ENCODE data around the gene WWTR1.

WWTR1 gene

DNA sequence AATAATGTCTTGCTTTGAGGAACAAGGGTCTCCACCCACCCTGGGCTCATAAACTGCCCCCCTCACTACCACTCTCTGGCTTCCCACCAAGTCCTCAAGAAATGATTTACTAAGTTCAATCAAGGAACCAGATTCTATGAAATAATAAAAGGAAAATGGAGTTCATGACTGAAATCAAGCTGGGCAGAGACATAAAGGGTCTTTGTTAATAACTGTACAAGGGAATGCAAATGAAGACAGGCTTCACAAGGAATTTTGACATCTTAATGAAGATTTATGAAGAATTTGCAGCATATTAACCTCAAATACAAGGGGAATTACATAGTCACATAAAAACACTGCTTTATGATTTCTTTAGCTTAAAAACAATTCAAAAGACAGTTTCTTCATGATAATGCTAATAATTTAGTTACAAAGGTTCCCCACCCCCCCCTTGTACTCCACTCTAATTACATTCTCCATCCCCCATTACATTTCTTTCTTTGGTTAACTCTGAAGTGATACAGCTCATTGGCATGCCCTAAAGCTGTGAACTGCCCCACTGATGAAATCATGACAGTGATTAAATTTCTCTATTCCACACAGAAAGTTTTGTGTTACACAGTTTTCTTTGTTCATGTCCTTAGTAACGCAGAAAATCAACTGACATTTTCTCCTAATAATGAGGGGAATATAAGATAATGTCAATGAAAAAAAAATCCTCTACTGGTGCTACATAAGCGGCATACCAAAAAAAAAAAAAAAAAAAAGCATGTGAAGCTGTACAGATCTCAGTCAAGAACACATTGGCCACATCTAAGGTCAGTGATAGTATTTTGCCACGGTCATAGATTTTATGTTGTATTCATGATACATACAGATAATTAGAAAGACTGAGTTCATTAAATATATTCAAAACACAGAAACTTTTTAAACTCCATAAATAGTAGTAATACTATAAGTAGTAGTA lies 54.4 kb downstream of the WWTR1 start:
- DNase-seq (ENCODE audit: low spot score), result no peak

DNA sequence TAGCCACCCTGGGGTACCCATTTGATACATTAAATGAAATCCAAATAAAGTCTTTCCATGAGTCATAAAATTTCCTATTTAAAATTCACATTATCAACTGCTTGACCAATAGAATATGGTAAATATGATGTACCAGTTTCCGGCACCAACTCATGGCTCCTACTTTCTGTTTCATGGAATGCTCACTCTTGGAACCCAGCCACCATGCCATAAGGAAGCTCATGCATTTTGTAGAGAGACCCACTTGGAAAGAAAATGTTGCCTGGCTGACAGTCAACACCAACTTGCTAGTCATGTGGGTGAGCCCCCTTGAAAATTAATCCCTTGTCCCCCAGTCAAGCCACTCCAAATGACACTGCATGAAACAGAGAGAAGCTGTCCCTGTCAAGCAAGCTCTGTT lies 57.2 kb downstream of the WWTR1 start:
- TF ChIP-seq, protein P1, sequence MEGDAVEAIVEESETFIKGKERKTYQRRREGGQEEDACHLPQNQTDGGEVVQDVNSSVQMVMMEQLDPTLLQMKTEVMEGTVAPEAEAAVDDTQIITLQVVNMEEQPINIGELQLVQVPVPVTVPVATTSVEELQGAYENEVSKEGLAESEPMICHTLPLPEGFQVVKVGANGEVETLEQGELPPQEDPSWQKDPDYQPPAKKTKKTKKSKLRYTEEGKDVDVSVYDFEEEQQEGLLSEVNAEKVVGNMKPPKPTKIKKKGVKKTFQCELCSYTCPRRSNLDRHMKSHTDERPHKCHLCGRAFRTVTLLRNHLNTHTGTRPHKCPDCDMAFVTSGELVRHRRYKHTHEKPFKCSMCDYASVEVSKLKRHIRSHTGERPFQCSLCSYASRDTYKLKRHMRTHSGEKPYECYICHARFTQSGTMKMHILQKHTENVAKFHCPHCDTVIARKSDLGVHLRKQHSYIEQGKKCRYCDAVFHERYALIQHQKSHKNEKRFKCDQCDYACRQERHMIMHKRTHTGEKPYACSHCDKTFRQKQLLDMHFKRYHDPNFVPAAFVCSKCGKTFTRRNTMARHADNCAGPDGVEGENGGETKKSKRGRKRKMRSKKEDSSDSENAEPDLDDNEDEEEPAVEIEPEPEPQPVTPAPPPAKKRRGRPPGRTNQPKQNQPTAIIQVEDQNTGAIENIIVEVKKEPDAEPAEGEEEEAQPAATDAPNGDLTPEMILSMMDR (IDR thresholded peaks at IDR 0.05; ENCODE audit: borderline replicate concordance, control extremely low read depth, extremely low read depth, insufficient read depth, missing control alignments), result no peak
- no peak for DNase-seq (ENCODE audit: low spot score)
- in situ Hi-C loops (cut with MboI; ENCODE audit: low sequenced_read_pairs, unreplicated experiment), result no loop called here

More for the DNA sequence above, 54.4 kb downstream of the WWTR1 start:
- in situ Hi-C loops (cut with MboI; ENCODE audit: low sequenced_read_pairs, unreplicated experiment), result no loop called here
- TF ChIP-seq, protein P1 (IDR thresholded peaks at IDR 0.05; ENCODE audit: borderline replicate concordance, control extremely low read depth, extremely low read depth, insufficient read depth, missing control alignments), result no peak

DNA sequence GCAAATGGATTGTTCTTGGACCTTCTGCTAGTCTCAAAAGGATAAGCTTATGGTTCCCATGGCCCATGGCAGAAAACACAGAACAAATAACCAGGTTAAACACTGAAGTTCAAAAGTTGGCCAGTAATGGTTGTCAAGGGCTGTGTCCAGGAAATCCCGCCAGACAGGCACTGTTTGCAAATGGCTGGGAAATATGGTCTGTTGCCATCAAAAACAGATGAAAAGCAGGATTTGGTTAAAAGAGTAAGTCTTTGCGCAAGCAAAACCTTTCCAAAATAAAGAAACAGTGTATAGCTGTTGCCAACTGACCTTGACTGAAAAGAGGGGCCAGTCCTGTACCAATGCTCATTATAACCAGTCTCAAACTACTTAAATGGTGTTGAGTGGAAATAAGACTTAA lies 58.6 kb downstream of the WWTR1 start:
- no peak for DNase-seq (ENCODE audit: low spot score)
- in situ Hi-C loops (cut with MboI; ENCODE audit: low sequenced_read_pairs, unreplicated experiment), result no loop called here
- TF ChIP-seq, protein P1 (IDR thresholded peaks at IDR 0.05; ENCODE audit: borderline replicate concordance, control extremely low read depth, extremely low read depth, insufficient read depth, missing control alignments), result no peak

DNA sequence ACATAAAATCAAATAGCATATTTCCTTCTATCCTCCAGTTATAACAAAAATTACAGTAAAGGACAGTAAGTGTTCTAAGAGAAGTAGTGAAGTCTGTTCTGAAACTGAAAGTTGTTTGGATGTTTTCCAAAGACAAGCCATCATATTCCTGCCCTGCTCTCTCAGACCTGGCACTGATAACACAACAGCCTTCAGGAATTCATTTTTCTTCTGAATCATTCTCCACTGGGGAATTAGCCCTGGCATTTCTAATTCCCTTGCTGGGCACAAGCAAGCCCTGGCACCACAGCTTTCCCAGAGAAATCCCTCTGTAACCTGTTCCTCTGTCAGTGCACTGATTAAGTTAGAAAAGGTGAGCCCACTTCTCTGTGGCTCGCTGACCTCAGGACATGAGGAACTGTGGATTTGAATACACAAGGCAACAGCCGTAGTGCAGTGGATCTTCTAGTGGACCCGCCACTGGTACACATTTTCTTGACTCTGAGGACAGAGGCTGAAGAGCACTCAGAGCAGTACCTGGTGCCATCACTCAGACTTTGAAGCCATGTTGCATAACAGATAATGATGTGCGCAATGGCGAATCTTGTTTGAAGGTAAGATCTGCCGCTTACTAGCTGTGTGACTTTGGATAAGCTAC lies 61.6 kb downstream of the WWTR1 start:
- no peak for DNase-seq (ENCODE audit: low spot score)
- in situ Hi-C loops (cut with MboI; ENCODE audit: low sequenced_read_pairs, unreplicated experiment), result no loop called here
- TF ChIP-seq, protein P1 (IDR thresholded peaks at IDR 0.05; ENCODE audit: borderline replicate concordance, control extremely low read depth, extremely low read depth, insufficient read depth, missing control alignments), result no peak

DNA sequence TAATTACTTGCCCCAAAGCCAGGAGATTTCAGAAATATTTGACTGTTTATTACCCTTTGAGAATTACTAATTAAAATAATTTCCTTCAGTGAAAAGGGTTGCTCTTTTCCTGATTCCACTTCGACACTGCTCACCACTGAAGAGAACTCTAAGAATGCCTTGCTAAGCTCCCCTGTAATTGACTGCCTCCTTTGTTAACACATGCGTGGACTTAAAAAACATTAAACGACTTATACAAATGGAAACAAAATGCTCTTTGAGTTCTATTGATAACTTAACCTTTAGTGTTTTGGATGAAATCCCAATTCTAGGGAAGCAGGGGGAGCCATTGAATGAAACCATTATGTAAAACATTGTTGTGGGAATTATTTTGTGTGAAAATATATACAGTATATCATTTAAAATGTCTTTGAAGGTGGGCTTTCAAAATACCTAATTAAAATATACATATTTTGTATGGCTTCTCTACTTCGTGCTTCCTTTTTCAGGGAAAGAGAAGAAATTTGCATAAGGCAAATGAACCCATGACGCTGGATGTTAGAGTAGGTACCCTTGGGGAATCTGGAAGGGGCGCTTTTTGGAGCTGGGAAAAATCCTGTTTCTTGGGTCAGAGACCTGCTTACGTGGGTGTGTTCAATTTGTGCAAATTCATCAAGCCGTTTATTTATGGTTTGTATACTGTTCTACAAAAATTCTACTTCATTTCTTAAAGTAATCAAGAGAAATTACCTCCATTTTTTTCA lies 64.2 kb downstream of the WWTR1 start:
- TF ChIP-seq, protein P1 (IDR thresholded peaks at IDR 0.05; ENCODE audit: borderline replicate concordance, control extremely low read depth, extremely low read depth, insufficient read depth, missing control alignments), result no peak
- in situ Hi-C loops (cut with MboI; ENCODE audit: low sequenced_read_pairs, unreplicated experiment), result no loop called here

DNA sequence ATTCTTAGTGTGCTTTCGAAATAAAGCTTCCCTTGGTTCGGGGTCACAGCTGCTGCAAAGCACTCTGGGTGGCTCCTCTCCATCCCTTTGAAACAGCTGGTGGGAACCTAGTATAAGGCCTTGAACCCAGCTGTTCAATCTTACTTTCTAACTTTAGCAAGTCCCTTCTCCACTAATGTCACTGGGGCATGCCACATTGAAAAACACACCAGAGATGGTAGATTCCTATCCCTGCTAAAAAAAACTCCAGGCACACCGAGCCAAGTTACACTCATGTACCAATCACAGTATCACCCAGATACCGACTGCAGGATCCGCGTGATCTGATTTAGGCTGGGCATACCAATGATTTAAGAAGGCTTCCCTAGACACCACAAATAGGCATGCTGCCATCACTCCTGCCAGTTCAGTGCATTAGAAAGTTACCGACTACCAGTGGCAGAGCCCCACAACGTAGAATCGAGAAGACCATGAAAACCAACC lies 65.0 kb downstream of the WWTR1 start:
- DNase-seq (ENCODE audit: low spot score), result no peak
- TF ChIP-seq, protein P1 (IDR thresholded peaks at IDR 0.05; ENCODE audit: borderline replicate concordance, control extremely low read depth, extremely low read depth, insufficient read depth, missing control alignments), result no peak
- in situ Hi-C loops (cut with MboI; ENCODE audit: low sequenced_read_pairs, unreplicated experiment), result no loop called here

More for the DNA sequence above, 64.2 kb downstream of the WWTR1 start:
- DNase-seq (ENCODE audit: low spot score), result no peak

Data from GM13976 (cell line).